Fibroblast of villous mesenchyme (primary cell): ENCODE measurements around the gene GLIS1. TPM values are rescaled to one million over a fixed set of nuclear protein-coding genes. Genes with fewer than 3 reads are reported as not detected.

Experiments
- DNase-seq: peaks from one replicate; pipeline ENCODE4 v3.0.0-alpha.2; 2010; ENCODE audit warnings: low read depth
- H3K4me3 ChIP-seq: 2 replicates; pipeline ENCODE4 v1.5.1; 2011; ENCODE audit warnings: low read depth, mild to moderate bottlenecking, low read length
- total RNA-seq: library from RNA; depleted of rRNA; stranded (reverse); fragments of >200 nt; gene quantifications from 2 replicates; pipeline ENCODE4 v1.2.3, GENCODE V29; 2012
- TF ChIP-seq, protein P1 (sequence below): IDR thresholded peaks from 2 replicates; pipeline ENCODE4 v1.5.1; 2012; ENCODE audit warnings: low read depth, mild to moderate bottlenecking, low read length; ENCODE audit not compliant: insufficient read depth

Gene GLIS1
- total RNA-seq, 1 donor = 0.43 TPM

DNA sequence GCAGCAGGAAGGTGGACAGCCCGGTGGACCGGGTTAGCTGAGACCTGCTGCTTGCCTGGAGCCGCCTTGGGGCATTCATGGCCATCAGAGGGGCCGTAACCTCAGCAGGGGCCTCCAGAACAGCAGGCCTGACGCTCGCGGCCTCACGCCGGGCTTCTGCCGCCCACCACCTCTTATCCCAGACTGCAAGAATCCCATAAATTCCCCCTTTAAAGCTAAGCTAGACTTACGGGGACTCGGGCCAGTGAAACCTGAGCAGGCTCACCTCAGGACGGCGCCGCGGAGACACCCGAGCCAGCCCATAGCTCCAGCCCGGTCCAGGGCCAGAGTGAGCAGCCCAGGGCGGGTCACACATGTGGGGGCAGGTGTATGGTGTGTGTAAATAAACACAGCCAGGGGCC lies 132.3 kb downstream of the GLIS1 start:
- TF ChIP-seq, protein P1, sequence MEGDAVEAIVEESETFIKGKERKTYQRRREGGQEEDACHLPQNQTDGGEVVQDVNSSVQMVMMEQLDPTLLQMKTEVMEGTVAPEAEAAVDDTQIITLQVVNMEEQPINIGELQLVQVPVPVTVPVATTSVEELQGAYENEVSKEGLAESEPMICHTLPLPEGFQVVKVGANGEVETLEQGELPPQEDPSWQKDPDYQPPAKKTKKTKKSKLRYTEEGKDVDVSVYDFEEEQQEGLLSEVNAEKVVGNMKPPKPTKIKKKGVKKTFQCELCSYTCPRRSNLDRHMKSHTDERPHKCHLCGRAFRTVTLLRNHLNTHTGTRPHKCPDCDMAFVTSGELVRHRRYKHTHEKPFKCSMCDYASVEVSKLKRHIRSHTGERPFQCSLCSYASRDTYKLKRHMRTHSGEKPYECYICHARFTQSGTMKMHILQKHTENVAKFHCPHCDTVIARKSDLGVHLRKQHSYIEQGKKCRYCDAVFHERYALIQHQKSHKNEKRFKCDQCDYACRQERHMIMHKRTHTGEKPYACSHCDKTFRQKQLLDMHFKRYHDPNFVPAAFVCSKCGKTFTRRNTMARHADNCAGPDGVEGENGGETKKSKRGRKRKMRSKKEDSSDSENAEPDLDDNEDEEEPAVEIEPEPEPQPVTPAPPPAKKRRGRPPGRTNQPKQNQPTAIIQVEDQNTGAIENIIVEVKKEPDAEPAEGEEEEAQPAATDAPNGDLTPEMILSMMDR = no peak
- H3K4me3 ChIP-seq = no peak overlapping the region
- no peak for DNase-seq

DNA sequence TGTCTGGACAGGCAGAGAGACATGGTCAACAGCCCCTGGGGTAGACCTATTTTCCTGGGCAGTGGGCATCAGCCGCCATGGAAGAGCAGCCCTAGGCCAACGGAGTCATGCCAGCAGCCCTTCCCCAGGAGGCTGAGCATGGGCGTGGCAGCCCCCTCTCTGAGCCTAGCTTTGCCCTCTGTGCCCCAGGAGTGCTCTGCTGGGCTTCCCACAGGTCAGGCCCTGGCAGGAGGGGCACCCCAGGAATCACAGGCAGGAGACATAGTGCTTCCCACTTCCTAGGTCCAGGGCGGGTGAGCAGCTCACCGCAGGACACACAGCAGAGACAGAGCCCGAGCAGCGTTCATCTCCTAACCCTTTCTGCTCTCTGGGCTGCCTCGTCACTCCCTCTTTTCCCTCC lies 132.8 kb downstream of the GLIS1 start:
- H3K4me3 ChIP-seq = no peak overlapping the region
- TF ChIP-seq, protein P1 = no peak
- DNase-seq = no peak

DNA sequence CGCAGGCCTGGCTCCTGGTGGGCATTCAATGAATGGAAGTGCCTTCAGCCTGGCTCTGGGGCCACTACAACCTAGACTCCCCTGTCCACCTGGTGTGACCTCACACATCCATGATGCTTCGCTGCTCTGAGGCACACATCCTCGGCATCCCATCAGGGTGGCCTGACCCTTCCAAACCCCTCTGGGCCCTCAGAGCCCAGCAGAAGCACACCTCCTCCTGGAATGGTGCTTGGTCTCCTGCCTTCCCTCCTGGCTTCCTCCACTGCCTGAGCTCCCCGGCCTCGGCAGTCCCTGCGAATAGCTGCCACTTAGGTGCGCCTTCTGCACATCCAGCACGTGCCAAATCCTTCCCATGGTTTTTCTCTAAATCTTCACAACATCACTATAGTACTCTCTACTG lies 133.8 kb downstream of the GLIS1 start:
- no peak for DNase-seq
- TF ChIP-seq, protein P1 = no peak
- no peak overlapping the region for H3K4me3 ChIP-seq

DNA sequence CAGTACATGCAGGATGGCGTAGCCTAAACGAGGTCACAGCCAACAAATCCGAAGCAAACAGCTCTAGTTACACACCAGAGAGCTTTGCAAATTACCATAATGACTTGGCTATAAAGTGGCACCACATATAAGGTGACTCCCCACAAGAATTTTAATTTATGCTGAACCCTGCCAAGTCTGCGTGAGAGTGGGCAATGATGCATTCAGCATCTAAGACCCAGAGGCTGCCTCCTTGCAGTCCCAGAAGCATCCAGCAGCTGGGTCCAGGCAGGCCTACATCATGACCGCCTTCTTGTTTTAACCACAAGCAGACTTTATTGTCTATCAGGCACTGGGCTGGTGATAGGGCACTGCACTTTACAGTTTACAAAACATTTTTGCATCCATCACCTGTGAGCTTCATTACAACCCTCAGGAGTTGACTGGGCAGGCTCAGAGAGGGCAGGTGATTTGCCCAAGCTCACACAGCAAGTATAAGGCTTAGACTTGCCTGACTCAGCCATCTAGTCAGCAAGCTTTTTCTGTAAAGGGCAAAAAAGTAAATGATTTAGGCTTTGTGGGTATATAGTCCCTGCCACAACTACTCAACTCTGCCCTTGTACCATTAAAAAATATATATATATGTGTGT lies 134.6 kb downstream of the GLIS1 start:
- H3K4me3 ChIP-seq = no peak overlapping the region
- TF ChIP-seq, protein P1 = no peak
- DNase-seq = no peak

DNA sequence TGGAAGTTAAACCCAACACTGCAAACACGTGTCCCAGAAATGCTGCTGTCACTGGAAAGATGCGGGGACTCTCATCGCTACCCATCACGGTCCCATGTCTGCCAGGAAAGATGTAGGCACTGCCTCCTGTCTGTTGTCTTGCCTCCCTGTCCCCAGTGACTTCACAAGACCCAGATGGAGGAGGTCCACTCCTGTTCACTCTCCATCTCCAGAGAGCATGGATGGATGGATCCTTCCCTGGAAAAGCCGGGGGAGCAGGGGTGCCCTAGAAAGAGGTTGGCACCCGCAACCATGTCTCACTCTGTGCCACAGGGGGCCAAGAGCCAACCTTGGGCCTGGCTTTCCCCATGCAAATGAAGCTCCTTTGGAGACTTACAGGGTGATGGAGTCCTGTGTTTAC lies 135.5 kb downstream of the GLIS1 start:
- no peak for DNase-seq
- TF ChIP-seq, protein P1 = no peak
- no peak overlapping the region for H3K4me3 ChIP-seq

DNA sequence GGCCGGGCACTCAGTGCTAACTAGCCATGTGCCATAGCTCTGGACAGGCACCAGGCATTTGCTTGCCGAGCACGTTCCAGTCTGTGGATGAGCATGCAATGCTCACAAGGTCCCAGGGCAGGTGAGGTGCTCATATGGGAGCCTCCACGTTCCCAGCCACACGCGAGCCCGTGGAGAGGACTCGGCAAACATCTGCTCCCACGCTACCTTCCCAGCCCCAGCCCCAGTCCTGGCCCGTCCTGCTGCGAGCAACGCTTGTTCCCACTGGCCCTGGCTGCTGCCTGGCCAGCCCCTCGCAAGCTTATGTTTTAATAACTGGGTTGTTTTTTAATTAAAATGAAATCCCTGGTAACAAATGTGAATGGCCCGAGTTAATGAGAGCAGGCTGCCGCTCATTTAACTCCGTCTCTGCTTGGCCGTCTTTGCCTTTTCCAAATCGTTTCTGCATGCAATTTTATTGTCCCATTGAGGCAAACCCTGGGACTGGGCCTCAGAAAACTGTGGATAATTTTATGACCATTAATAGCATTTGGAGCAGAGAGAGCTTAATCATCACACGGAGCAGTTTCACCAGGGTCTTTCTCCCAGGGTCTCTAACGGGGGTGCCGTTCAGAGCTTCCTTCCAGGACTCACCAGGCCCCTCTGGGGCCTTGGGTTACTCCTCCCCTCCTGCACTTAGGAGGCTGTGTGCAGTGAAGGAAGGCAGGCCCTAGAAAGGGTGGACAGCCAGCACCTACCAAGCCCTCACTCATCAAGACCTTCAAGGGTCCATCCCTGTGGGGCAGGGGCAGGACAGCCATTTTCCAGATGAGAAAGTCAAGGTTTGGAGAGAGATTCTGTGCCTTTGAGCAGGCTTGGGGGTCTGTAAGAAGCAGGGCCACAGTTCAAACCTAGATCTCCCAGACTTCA lies 136.8 kb downstream of the GLIS1 start:
- TF ChIP-seq, protein P1 = no peak
- H3K4me3 ChIP-seq = no peak overlapping the region
- DNase-seq = no peak
